Activated CD4-positive, alpha-beta T cell treated with anti-CD3 and anti-CD28 coated beads, Interleukin-2, amount 50 U/mL, for 4 hours (primary cell): Measurements from ENCODE around the gene PIP4K2A.

ENCODE experiments used
- DNase-seq, 2 experiments: peaks; one replicate each; pipeline ENCODE4 v3.0.0-alpha.2; 2020

PIP4K2A gene

GRCh38 chr10:22589851-22590514 is 124.4 kb downstream of the PIP4K2A start:
- no peak for DNase-seq

- no peak for DNase-seq
Observed at GRCh38 chr10:22588462-22588861, 125.9 kb downstream of the PIP4K2A start.

GRCh38 chr10:22583683-22584082 is 130.7 kb downstream of the PIP4K2A start:
- no peak for DNase-seq

DNA sequence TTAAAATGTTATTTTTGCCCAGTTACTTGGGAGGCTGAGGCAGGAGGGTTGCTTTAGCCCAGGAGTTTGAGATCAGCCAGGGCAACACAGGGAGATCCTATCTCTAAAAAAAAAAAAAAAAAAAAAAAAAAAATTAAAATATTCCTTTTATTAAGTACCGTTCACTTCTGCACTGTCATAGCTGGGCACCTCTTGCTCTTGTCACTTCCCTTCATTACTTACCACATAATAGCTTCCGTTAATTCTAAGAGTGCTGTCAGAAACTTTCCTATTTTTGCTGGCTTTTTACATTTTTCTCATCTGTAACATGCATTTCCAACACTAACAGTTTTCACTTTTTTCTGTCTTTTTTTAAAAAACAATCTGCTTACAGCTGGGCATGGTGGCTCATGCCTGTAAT is 132.9 kb downstream of the PIP4K2A start:
- DNase-seq: no peak

GRCh38 chr10:22580711-22581110 is 133.7 kb downstream of the PIP4K2A start:
- no peak for DNase-seq

GRCh38 chr10:22579826-22580225 is 134.6 kb downstream of the PIP4K2A start:
- DNase-seq: no peak

- no peak for DNase-seq
Observed at GRCh38 chr10:22573820-22574569, 140.4 kb downstream of the PIP4K2A start.

DNA sequence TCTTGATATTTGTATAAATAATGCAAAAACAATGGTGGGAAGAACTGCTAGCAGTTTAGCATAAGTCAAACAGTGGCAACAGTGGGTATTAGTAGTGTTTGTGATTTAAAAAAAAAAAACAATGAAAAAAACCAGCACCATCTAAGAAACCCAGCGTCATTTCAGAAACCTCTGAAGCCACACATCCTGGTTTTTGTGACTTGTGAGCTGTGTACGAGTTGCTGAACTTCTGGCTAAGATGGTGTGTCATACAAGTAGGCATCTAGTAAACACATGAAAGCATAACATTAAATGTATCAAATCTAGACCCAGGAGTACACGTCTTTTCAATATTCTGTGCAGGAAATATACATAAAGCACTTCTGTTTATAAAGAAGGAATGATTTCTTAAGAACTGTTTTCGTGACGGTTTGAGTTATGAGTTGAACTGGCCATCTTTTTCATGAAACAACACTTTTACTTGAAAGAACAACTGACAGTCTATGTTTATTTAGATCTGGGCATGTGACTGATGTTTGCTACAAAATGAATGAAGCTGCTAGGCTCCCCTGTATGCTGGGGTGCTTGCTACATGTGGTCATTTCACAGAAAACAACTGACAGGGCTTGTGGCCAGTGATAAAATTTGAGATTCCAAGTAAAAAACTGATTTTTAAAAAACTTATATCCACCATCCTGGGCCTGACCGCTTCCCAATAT is 143.5 kb downstream of the PIP4K2A start:
- DNase-seq: no peak

GRCh38 chr10:22570234-22570633 is 144.1 kb downstream of the PIP4K2A start:
- no peak for DNase-seq

- DNase-seq: no peak
Observed at GRCh38 chr10:22568928-22569327, 145.4 kb downstream of the PIP4K2A start.

GRCh38 chr10:22564060-22564459 is 150.3 kb downstream of the PIP4K2A start:
- no peak for DNase-seq

- DNase-seq: no peak
Observed at GRCh38 chr10:22561909-22562308, 152.5 kb downstream of the PIP4K2A start.

- no peak for DNase-seq
Observed at GRCh38 chr10:22560913-22561239, 153.5 kb downstream of the PIP4K2A start.

GRCh38 chr10:22560096-22560912 is 154.1 kb downstream of the PIP4K2A start:
- DNase-seq: no peak

DNA sequence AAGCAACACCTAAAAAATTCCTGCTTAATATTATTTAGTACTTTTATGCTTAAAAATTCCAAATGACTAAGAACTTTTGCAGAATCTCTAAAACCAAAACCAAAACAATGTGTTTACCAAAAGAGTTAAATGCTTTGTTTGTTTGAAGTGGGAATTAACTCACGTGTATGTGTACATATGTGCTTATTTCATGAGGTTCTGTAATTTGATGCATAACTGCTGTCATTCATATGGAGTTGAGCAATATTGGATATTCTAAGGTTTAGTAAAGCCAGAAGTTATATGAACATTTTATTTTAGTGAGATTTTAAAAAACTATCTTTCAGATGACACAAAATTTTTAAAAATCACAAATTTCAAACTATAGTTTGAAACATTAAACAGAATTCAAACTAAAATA is 157.1 kb downstream of the PIP4K2A start:
- DNase-seq: no peak

DNA sequence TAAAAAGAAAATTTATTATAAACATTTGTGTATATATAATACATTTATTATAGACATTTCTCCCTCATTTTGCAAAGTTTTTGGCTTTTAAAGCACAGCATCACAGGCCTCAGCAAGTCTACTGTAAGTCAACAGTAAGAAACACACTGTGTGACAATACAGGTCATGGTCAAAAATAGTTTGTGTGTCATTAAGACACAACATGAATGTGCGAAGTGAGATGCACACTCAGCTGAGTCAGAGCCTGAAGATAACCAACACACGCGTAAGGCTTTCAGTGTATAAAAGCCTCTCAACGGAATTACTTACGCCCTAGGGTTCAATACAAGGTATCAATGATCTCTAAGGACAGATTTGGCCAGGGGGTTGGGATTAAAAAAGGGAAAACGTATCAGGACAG is 157.6 kb downstream of the PIP4K2A start:
- no peak for DNase-seq

GRCh38 chr10:22554461-22555182 is 159.8 kb downstream of the PIP4K2A start:
- DNase-seq: no peak

DNA sequence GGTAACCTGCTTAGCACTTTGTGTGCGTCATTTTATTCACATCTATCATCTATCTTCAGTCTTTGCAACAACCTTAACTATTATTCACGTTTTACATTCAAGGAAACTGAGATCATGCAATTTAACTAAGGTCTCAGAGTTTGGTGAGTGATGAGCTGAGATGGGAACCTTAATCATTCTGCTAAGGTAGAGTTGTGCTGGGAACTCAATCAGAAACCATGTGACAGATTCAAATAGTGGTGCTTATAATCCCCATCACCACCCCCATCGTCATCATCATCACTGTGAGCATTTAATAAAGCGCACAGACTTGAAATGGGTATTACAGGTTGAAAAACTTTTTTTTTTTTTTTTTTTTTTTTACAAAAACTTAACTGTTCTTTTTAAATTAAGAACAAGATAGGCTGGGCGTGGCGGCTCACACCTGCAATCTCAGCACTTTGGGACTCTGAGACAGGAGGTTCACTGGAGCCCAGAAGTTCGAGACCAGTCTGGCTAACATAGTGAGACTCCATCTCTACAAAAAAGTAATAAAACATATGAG is 160.9 kb downstream of the PIP4K2A start:
- no peak for DNase-seq

- DNase-seq: no peak
Observed at GRCh38 chr10:22552888-22553378, 161.4 kb downstream of the PIP4K2A start.

DNA sequence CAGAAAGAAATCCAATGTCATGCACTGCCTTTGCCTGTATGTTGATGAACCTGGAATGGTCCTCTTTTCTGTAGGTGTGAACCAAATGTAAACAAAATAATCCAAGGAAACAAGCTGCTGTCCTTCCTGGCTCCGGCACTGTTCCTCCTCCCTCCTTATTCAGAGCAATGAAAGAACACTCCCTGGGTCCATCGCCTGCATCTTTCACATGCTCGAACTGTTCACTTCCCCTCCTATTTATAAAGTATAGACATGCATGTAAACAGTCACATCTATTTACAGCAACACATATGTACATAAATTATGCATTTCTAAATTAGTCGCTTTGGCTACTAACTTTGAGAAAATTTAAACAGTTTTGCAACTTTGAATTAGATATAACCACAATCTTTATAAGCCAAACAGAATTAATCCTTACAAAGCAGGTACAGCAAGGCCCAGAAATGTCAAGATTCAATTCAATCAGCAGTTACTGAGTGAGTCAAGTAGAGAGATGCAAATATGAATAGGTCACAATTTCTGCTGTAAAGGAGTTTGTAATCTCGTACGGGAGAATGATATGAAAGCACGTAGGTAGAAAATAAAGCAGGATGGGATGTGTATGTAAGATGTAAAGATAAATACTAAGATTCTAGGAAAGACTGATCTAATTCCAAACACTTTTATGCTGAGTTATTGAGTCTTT is 162.6 kb downstream of the PIP4K2A start:
- no peak for DNase-seq

- DNase-seq: peak; percentile 65 to 68
Observed at GRCh38 chr10:22550732-22551131, 163.6 kb downstream of the PIP4K2A start.
